ENCODE data around the gene MATCAP1. TPM values are rescaled to one million over a fixed set of nuclear protein-coding genes. Genes with fewer than 3 reads are reported as not detected.

The MATCAP1 gene
- total and polyA plus RNA-seq, 2 of the 13 experiments (the other 11 are each of a cell fraction or from before 2014, with no cell fraction given) = 11.2 to 24.5 TPM

GRCh38 chr16:67191995-67192681 lies 8.4 kb upstream of the MATCAP1 start, which contains the start of gene E2F4 (continued):
- TF ChIP-seq HNF4G (IDR thresholded peaks at IDR 0.05; ENCODE audit: borderline replicate concordance, low read depth, low read length) (peak; percentile 34; the same call in 1 of the 2 replicates), HNF4G (CRISPR knock-in tag; IDR thresholded peaks at IDR 0.05; ENCODE audit: borderline replicate concordance, low read depth) (peak; percentile 75; the same call in 1 of the 2 replicates), ZNF709 (CRISPR knock-in tag; IDR thresholded peaks at IDR 0.05) (no peak), NFYC (CRISPR knock-in tag; IDR thresholded peaks at IDR 0.05) (peak; percentile 49; the same call in 1 of the 2 replicates), ZFP36L1 (CRISPR knock-in tag; IDR thresholded peaks at IDR 0.05) (no peak), CENPT (CRISPR knock-in tag; IDR thresholded peaks at IDR 0.05; ENCODE audit: low read depth) (no peak), HMG20A (CRISPR knock-in tag; IDR thresholded peaks at IDR 0.05; ENCODE audit: borderline replicate concordance) (peak; percentile 43; the same call in 1 of the 2 replicates), LCORL (IDR thresholded peaks at IDR 0.05) (no peak), LCORL (CRISPR knock-in tag; IDR thresholded peaks at IDR 0.05) (0 out of 2 replicates have a peak, but pooled peaks have one; percentile 64), MXD1 (CRISPR knock-in tag; IDR thresholded peaks at IDR 0.05) (peak; percentile 79; the same call in 1 of the 2 replicates), KDM5B (CRISPR knock-in tag; IDR thresholded peaks at IDR 0.05; ENCODE audit: borderline replicate concordance) (peak; percentile 92; the same call in 1 of the 2 replicates), ZHX1 (CRISPR knock-in tag; IDR thresholded peaks at IDR 0.05; ENCODE audit: low read depth) (peak; percentile 54; the same call in 1 of the 2 replicates), MXI1 (IDR thresholded peaks at IDR 0.05; ENCODE audit: borderline replicate concordance, low read depth, low read length) (peak; percentile 89; the same call in 1 of the 3 replicates)
- TF ChIP-seq, protein P1, sequence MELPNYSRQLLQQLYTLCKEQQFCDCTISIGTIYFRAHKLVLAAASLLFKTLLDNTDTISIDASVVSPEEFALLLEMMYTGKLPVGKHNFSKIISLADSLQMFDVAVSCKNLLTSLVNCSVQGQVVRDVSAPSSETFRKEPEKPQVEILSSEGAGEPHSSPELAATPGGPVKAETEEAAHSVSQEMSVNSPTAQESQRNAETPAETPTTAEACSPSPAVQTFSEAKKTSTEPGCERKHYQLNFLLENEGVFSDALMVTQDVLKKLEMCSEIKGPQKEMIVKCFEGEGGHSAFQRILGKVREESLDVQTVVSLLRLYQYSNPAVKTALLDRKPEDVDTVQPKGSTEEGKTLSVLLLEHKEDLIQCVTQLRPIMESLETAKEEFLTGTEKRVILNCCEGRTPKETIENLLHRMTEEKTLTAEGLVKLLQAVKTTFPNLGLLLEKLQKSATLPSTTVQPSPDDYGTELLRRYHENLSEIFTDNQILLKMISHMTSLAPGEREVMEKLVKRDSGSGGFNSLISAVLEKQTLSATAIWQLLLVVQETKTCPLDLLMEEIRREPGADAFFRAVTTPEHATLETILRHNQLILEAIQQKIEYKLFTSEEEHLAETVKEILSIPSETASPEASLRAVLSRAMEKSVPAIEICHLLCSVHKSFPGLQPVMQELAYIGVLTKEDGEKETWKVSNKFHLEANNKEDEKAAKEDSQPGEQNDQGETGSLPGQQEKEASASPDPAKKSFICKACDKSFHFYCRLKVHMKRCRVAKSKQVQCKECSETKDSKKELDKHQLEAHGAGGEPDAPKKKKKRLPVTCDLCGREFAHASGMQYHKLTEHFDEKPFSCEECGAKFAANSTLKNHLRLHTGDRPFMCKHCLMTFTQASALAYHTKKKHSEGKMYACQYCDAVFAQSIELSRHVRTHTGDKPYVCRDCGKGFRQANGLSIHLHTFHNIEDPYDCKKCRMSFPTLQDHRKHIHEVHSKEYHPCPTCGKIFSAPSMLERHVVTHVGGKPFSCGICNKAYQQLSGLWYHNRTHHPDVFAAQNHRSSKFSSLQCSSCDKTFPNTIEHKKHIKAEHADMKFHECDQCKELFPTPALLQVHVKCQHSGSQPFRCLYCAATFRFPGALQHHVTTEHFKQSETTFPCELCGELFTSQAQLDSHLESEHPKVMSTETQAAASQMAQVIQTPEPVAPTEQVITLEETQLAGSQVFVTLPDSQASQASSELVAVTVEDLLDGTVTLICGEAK (IDR thresholded peaks at IDR 0.05) = peak; percentile 70
- TF ChIP-seq, protein P1 (CRISPR knock-in tag; IDR thresholded peaks at IDR 0.05) = peak; percentile 54; the same call in 1 of the 2 replicates
- TF ChIP-seq, protein P2, sequence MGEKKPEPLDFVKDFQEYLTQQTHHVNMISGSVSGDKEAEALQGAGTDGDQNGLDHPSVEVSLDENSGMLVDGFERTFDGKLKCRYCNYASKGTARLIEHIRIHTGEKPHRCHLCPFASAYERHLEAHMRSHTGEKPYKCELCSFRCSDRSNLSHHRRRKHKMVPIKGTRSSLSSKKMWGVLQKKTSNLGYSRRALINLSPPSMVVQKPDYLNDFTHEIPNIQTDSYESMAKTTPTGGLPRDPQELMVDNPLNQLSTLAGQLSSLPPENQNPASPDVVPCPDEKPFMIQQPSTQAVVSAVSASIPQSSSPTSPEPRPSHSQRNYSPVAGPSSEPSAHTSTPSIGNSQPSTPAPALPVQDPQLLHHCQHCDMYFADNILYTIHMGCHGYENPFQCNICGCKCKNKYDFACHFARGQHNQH (CRISPR knock-in tag; IDR thresholded peaks at IDR 0.05) = peak; percentile 76

Data from HepG2 (cell line).